Thymus (tissue), 11 donors: ENCODE results near the gene ZNF385B. TPM values are rescaled to one million over a fixed set of nuclear protein-coding genes. Genes with fewer than 3 reads are reported as not detected.

Experiments
- DNase-seq, 9 donors: peaks; one replicate each; pipeline ENCODE4 v3.0.0-alpha.2; 2013; ENCODE audit warnings: low spot score in 9 of 9, low read depth in 6 of 9, missing footprints in 1 of 9
- H3K27ac ChIP-seq, 2 donors: one replicate each; pipeline ENCODE4 v1.5.1; 2013; ENCODE audit warnings: control low read depth in 1 of 2, low read depth in 1 of 2, low read length in 1 of 2, mild to moderate bottlenecking in 1 of 2, moderate library complexity in 1 of 2
- H3K27me3 ChIP-seq, 2 donors: one replicate each; pipeline ENCODE4 v1.5.1; 2013; ENCODE audit warnings: low read length in 1 of 2; ENCODE audit not compliant: control insufficient read depth in 2 of 2, insufficient read depth in 1 of 2
- H3K36me3 ChIP-seq, 2 donors: one replicate each; pipeline ENCODE4 v1.5.1; 2013; ENCODE audit warnings: low read length in 1 of 2, mild to moderate bottlenecking in 1 of 2, moderate library complexity in 1 of 2; ENCODE audit not compliant: control insufficient read depth in 2 of 2, insufficient read depth in 2 of 2
- H3K4me1 ChIP-seq, 2 donors: one replicate each; pipeline ENCODE4 v1.5.1; 2013; ENCODE audit warnings: low read length in 2 of 2; ENCODE audit not compliant: control insufficient read depth in 2 of 2, insufficient read depth in 2 of 2
- H3K4me3 ChIP-seq, 2 donors: one replicate each; pipeline ENCODE4 v1.5.1; 2013; ENCODE audit warnings: low read length in 2 of 2, control low read depth in 1 of 2, mild to moderate bottlenecking in 1 of 2
- H3K9me3 ChIP-seq, 2 donors: one replicate each; pipeline ENCODE4 v1.5.1; 2013; ENCODE audit warnings: low read length in 1 of 2, mild to moderate bottlenecking in 1 of 2; ENCODE audit not compliant: control insufficient read depth in 2 of 2, insufficient read depth in 1 of 2
- WGBS: extraction: QIAGEN DNeasy Blood & Tissue Kit; methylation state at CpG from one replicate; pipeline ENCODE4 v1.1.7; 2013; 5-methylcytosine and 5-hydroxymethylcytosine counted together
- polyA plus RNA-seq: library from polyadenylated mRNA; stranded (reverse); fragments of 200-250 nt; gene quantifications from one replicate; pipeline ENCODE4 v1.2.3, GENCODE V29; 2013
- total RNA-seq: library from RNA; stranded (reverse); fragments of 120-200 nt; gene quantifications from one replicate; pipeline ENCODE4 v1.2.4, GENCODE V29; 2013
- donor health status: healthy.

Gene ZNF385B
- total and polyA plus RNA-seq, 2 donors, result 0.14 to 2.0 TPM

DNA sequence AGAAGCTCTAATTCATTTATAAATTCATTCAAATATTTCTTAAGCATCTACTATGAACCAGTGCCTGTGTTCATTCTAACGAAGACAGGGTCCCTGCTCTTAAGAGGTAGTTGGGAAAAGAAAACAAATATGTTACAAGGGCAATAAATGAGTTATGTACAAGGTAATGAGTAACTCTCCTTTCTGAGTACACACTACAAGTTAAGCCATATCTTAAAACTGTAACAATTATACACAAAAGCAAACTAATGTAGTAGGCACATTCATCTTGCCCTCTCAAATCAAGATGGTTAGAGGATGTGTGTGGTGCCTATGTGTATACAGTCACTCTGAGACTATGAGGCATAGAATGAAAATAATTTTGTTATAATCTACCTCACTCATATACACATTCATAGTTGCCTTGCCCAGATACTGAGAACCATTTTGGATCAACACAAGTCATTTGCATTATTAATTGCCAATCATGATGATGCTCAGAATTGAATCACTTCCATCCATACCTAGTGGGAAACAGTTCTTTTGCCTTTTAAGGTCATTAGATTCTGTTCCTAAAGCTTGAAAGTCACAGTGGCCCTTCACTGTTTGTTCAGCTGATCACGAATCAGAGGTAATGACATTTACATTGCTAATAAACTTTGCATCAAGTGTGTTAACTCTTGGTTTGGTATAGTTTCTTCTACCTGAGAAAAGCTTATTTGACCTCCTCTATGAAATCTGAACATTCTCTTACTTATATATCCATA lies 283.1 kb downstream of the ZNF385B start:
- Histone ChIP-seq H3K4me1 (no peaks in the 10 kb centered on the region), H3K4me3 (no peak overlapping the region), H3K27me3 (no peaks in the 10 kb centered on the region), H3K27ac (no peak overlapping the region), H3K9me3 (no peaks in the 10 kb centered on the region), H3K36me3 (no peaks in the 10 kb centered on the region)
- no peak for DNase-seq
- WGBS, result 86% methylated on average over 2 of the region's 2 CpGs

DNA sequence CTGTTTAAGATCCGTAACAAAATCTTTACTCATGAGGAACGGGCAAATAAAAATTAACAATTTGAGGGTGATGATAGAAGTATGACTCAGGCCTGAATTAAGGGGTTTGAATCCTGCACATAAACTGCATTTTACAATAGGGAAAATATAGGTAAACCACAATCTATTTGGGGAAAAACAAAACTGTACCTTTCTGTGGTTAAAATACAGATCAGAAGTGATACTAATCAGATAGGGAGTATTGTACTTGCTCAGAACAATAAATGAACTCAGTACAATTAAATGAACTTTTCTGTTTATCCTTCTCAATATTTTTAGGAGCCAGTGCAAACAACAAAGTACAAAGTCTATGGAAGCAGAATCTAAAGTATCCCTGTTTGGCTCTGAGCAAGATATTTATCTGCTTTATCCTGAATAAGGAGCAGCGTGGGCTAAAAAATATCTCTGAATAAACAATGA lies 287.3 kb downstream of the ZNF385B start:
- WGBS, result 80% methylated on average over 3 of the region's 3 CpGs
- H3K27ac ChIP-seq, result no peak overlapping the region

DNA sequence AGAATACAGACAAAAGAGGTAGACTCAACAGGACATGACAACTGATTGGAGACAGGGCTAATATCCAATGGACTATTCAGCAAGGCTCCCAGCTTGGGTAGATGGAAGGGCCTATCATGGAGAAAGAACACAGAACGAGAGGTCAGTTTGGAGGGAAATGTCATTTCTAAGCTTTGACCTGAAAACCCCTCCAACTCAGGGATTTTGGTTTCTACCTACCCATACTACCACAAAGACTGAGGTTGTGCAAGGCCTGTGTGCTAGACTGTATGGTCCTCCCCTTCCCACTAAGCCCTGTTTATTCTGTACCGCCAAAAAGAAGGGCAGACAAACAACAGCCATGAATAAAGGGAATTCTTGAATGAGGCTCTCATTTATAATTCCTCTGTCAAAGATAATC lies 288.9 kb downstream of the ZNF385B start:
- no peak for DNase-seq
- Histone ChIP-seq H3K4me1 (no peaks in the 10 kb centered on the region), H3K27ac (no peak overlapping the region), H3K36me3 (no peaks in the 10 kb centered on the region), H3K4me3 (no peak overlapping the region), H3K27me3 (no peaks in the 10 kb centered on the region), H3K9me3 (no peaks in the 10 kb centered on the region)
- WGBS, result 93% methylated on average over 2 of the region's 2 CpGs

More for the DNA sequence above, 287.3 kb downstream of the ZNF385B start:
- Histone ChIP-seq H3K9me3 (no peaks in the 10 kb centered on the region), H3K4me1 (no peaks in the 10 kb centered on the region), H3K4me3 (no peak overlapping the region), H3K27me3 (no peaks in the 10 kb centered on the region), H3K36me3 (no peaks in the 10 kb centered on the region)
- DNase-seq, result no peak

DNA sequence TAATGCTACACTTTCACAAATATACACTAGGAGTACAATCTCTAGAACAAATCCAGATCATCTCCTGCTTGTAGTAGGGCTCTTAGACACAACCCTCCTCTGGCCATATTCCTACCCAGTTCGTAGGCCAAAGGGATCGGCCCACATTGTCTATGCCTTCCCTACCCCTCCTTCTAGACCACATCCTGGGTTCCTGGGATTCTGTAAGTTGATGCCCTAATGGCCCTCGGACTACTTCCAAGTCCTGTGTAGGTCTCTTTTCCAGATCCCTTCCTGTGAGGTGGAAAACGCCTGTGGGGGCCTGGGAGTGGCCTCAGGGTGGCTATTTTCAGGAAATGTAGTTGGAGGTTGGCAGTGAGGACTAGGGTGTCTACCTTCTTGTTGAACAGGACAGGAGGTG lies 289.7 kb downstream of the ZNF385B start:
- Histone ChIP-seq H3K4me1 (no peaks in the 10 kb centered on the region), H3K27ac (no peak overlapping the region), H3K9me3 (no peaks in the 10 kb centered on the region), H3K4me3 (no peak overlapping the region), H3K36me3 (no peaks in the 10 kb centered on the region), H3K27me3 (no peaks in the 10 kb centered on the region)
- WGBS, result 83% methylated on average over 4 of the region's 4 CpGs
- DNase-seq, result no peak

DNA sequence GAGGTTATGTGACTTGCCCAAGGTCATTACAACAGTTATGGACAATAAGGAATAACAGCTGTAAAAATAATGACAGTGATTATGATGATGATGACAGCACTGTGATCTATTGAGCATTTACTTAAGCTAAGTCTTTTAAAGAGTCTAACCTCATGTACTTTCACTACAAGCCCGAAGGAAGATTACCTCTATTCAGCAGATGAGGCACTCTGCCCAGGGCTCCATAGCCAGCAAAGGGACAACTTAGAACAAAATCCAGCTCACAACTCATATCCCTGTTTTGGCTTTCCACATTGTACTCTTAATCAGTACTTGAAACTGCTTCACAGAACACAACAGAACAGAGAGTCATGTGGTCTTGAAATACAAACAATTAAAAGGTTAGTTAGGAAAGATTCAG lies 290.2 kb downstream of the ZNF385B start:
- H3K4me3 ChIP-seq, result no peak overlapping the region
- H3K4me1 ChIP-seq, result no peaks in the 10 kb centered on the region
- no peaks in the 10 kb centered on the region for H3K36me3 ChIP-seq
- H3K27me3 ChIP-seq, result no peaks in the 10 kb centered on the region
- H3K27ac ChIP-seq, result no peak overlapping the region
- WGBS, result 96% methylated on average over 1 of the region's 1 CpG
- H3K9me3 ChIP-seq, result no peaks in the 10 kb centered on the region
- no peak for DNase-seq

DNA sequence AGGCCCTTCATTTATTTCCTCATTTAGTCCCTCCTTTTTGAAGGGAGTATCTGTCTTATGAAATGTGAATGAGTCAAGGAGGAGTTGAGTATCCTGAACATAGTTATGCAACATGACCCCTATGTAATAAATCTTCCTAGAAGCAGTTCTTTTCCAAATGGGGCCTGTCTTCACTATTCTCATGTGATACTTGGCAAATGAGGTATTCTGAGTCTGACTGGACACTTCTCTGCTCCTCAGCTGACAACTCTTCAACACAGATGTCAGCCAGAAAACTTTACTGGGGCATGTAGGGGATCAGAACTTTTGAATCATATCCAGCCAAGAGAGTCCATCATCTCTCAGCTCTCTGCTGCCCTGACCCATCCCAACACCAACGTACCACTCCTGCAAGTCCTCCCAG lies 291.6 kb downstream of the ZNF385B start:
- 85% methylated on average over 1 of the region's 1 CpG for WGBS
- no peak overlapping the region for H3K27ac ChIP-seq
- DNase-seq, result no peak
- H3K36me3 ChIP-seq, result no peaks in the 10 kb centered on the region
- H3K4me1 ChIP-seq, result no peaks in the 10 kb centered on the region
- no peaks in the 10 kb centered on the region for H3K27me3 ChIP-seq
- no peak overlapping the region for H3K4me3 ChIP-seq
- no peaks in the 10 kb centered on the region for H3K9me3 ChIP-seq

DNA sequence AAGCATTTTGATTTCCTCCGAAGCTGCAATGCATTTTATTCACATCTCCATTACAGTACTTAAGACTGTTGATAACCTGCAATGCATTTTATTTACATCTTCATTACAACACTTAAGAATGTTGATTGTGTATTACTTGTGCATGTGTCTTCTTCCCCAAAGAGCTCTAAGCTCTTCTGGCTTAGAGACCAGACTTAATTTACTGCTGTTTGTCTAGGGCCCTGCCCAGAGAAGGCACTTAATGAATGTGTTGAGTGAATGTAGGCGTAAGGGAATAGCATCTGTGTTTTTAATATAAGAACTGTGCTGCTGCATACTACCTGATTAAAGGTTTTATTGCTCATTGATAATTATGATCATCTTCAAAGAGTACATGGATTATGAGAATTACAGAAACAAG lies 295.6 kb downstream of the ZNF385B start:
- no peak for DNase-seq

DNA sequence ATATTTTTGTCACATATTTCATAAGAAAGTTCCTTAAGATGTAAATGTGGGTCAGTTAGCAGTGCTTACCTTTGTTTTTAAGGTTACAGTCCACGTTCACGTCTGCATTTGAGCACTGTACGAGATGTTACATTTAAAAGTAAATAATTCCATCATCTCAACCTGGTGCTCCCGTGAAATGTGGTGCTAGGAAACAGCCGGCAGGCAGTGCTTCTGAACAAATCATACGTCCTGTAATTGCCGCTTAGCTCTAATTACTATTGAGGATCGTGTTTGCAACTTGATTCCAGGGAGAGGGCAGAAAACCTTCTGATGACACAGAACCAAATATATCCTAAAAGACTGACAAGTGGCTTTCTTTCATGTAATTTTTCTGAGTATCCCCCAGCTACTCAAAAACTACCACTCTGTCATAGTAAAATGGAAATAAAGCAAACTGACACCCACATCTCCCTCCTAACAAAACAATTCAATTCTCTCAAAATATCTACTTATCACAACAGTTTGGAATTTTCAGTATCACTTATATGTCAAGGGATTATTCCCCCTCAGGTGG lies 299.0 kb downstream of the ZNF385B start:
- H3K36me3 ChIP-seq, result no peaks in the 10 kb centered on the region
- H3K27ac ChIP-seq, result no peak overlapping the region
- H3K9me3 ChIP-seq, result no peaks in the 10 kb centered on the region
- H3K27me3 ChIP-seq, result no peaks in the 10 kb centered on the region
- 37% methylated on average over 8 of the region's 8 CpGs for WGBS
- H3K4me1 ChIP-seq, result no peaks in the 10 kb centered on the region
- no peak for DNase-seq
- no peak overlapping the region for H3K4me3 ChIP-seq

More for the DNA sequence above, 295.6 kb downstream of the ZNF385B start:
- WGBS, result 70% methylated on average over 2 of the region's 2 CpGs
- H3K4me1 ChIP-seq, result no peaks in the 10 kb centered on the region
- no peaks in the 10 kb centered on the region for H3K27me3 ChIP-seq
- no peaks in the 10 kb centered on the region for H3K9me3 ChIP-seq
- no peak overlapping the region for H3K27ac ChIP-seq
- H3K4me3 ChIP-seq, result no peak overlapping the region
- no peaks in the 10 kb centered on the region for H3K36me3 ChIP-seq

DNA sequence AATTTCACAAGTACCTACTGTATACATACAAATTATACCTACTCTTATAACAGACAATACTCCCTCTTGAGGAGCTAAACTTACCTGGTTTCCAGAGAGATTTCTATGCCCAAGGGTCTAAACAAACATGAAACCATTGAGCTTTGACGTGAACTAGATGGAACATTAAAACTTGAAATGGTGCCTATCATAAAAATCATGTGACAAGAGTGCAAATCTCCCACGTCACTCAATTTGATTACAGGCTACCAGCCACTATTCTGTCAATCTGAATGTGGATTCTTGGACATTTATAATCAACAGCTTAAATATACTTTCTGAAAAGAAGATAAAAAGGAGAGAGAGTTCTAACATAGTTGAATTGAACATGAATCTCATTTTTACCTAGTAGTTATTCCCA lies 299.7 kb downstream of the ZNF385B start:
- Histone ChIP-seq H3K4me3 (no peak overlapping the region), H3K4me1 (no peaks in the 10 kb centered on the region), H3K36me3 (no peaks in the 10 kb centered on the region), H3K9me3 (no peaks in the 10 kb centered on the region), H3K27ac (no peak overlapping the region), H3K27me3 (no peaks in the 10 kb centered on the region)
- DNase-seq, result no peak
- 83% methylated on average over 2 of the region's 2 CpGs for WGBS
